Stimulated activated naive CD8-positive, alpha-beta T cell treated with anti-CD3 and anti-CD28 coated beads, Interleukin-15, amount 100 ng/mL, for 72 hours (primary cell): ENCODE data around the gene ALK.
"Not testable (repeated sequence)": the region's sequence is repeated elsewhere in the genome, so short reads cannot be mapped to it uniquely, and the experiment has no call there.

ENCODE experiments used
- ATAC-seq: fragments of 150-1000 bp; cut with Tn5 transposase; 2 replicates; pipeline ENCODE4 v1.10.0; 2021; ENCODE audit warnings: mild to moderate bottlenecking, moderate library complexity
- DNase-seq, 2 donors: peaks; one replicate each; pipeline ENCODE4 v3.0.0; 2021 to 2022
- H3K27ac Mint-ChIP-seq, 2 donors: one replicate each; pipeline ENCODE4 v1.8.0; 2022; ENCODE audit warnings: mild to moderate bottlenecking in 2 of 2, mixed read lengths in 2 of 2, moderate library complexity in 2 of 2
- H3K27me3 Mint-ChIP-seq: one replicate; pipeline ENCODE4 v1.8.0; 2022; ENCODE audit warnings: mixed read lengths
- H3K4me1 Mint-ChIP-seq: one replicate; pipeline ENCODE4 v1.8.0; 2022; ENCODE audit warnings: mild to moderate bottlenecking, mixed read lengths
- H3K4me3 Mint-ChIP-seq, 2 donors: one replicate each; pipeline ENCODE4 v1.8.0; 2022; ENCODE audit warnings: mild to moderate bottlenecking in 2 of 2, mixed read lengths in 2 of 2, moderate library complexity in 1 of 2
- H3K9me3 Mint-ChIP-seq, 2 donors: one replicate each; pipeline ENCODE4 v1.8.0; 2022; ENCODE audit warnings: mixed read lengths in 2 of 2

ALK gene

DNA sequence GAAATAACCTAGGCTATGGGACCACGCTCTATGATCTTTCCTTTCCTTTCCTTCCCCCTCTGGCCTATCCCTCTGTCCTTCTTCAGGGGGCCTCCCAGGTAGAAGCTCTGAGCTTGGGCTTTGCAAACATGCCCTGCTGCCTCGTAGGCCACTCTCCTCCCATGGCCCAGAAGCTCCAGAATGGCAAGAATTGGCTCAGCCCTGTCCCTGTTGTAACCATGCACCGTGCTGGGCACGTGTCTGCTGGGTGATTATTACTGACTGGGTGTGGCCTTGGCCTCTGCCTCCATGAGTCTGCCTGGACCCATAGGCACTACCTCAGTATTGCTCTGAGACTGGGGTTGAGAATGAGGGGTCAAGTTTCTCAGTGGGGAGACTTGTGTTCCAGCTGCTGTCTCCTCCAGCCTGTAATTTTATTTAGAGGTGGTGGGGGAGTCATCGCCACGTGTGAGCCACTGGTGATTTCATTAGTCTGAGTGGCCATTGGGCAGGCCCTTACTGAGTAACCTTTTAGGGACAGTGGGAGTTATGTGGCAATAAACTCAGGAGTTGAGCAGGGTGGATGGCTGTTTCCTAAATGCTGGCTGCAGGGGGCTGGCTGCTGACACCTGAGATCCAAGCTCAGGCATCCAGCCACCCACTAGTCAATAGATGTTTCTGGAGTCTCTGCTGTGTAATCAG lies 648.2 kb downstream of the ALK start:
- no peaks in the 10 kb centered on the region for H3K4me1 Mint-ChIP-seq
- H3K27ac Mint-ChIP-seq, result peak overlapping the region in 1 of 2 donors; percentile 43
- H3K9me3 Mint-ChIP-seq, result no peaks in the 10 kb centered on the region
- ATAC-seq, result no peak
- DNase-seq, result no peak
- peaks cover 37% of the 10 kb centered on the region for H3K27me3 Mint-ChIP-seq
- no peak overlapping the region for H3K4me3 Mint-ChIP-seq

GRCh38 chr2:29272311-29272710 lies 649.1 kb downstream of the ALK start:
- Mint-ChIP-seq H3K27me3 (peaks cover 30% of the 10 kb centered on the region), H3K4me1 (no peaks in the 10 kb centered on the region), H3K9me3 (no peaks in the 10 kb centered on the region), H3K4me3 (no peak overlapping the region), H3K27ac (no peak overlapping the region)
- DNase-seq (no peak), ATAC-seq (no peak)

DNA sequence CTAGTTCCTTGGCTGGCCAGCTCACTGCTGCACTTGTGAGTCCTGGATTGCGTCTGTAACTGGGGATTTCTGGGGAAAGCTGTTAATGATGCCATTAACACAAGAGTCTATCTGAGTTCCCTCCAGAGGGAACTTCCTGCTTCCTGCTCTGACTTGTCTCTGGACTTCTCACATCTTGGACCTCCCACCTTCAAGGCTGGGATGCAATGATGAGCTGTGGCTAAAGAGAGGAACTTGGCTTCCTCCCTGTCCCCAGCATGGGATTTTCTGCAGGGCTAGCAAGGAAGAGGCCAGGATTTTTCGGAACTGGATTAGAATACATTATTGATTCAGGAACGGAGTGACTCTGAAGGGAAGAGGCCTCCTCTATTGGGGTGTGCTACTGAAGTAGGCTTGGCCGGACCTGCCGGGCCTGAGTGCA lies 650.7 kb downstream of the ALK start:
- H3K9me3 Mint-ChIP-seq, result no peaks in the 10 kb centered on the region
- H3K4me3 Mint-ChIP-seq, result no peak overlapping the region

GRCh38 chr2:29269765-29270109 lies 651.6 kb downstream of the ALK start:
- H3K4me1 Mint-ChIP-seq, result no peaks in the 10 kb centered on the region
- peaks cover 22% of the 10 kb centered on the region for H3K27me3 Mint-ChIP-seq
- no peaks in the 10 kb centered on the region for H3K9me3 Mint-ChIP-seq
- H3K27ac Mint-ChIP-seq, result no peak overlapping the region
- DNase-seq (no peak), ATAC-seq (no peak)
- no peak overlapping the region for H3K4me3 Mint-ChIP-seq

More for the DNA sequence above, 650.7 kb downstream of the ALK start:
- Mint-ChIP-seq H3K27ac (no peak overlapping the region), H3K4me1 (no peaks in the 10 kb centered on the region), H3K27me3 (peaks cover 30% of the 10 kb centered on the region)
- DNase-seq, result no peak
- no peak for ATAC-seq

DNA sequence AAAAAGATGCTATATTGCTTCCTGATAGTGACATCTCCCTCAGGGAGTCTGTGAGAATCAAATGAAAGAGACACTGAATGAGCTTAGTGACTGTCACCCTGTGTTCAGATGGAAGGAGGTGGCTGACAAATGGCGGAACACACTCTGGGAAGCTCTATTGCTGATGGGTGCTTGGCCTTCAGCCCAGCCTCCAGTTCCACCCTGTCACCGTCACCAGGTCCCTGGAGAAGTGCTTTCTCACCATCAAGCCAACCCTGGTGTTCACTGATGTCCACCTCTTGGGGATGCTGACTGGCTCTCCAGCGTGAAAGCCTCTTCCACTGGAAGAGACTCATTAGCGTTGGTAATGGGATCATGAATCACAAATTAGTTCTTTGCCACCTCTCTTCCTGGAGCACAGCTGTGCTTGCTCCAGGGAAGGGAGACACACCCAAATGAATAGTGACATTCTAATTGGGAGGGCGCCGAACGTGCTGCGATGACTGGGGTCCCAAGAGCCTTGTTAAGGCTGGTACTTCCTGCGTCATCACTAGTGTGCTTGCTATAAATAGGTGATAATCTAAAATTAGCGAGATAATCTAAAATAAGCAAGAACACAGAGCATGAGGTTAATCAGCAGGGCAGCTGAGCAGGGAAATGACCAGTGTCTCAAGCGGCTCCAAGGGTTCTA lies 652.2 kb downstream of the ALK start:
- peaks cover 17% of the 10 kb centered on the region for H3K27me3 Mint-ChIP-seq
- H3K4me1 Mint-ChIP-seq, result no peaks in the 10 kb centered on the region
- no peak for DNase-seq
- H3K4me3 Mint-ChIP-seq, result no peak overlapping the region
- no peak for ATAC-seq
- no peaks in the 10 kb centered on the region for H3K9me3 Mint-ChIP-seq
- H3K27ac Mint-ChIP-seq, result no peak overlapping the region

GRCh38 chr2:29267720-29268119 lies 653.7 kb downstream of the ALK start:
- no peaks in the 10 kb centered on the region for H3K4me1 Mint-ChIP-seq
- peaks cover 0 to 5% of the 10 kb centered on the region in 2 donors for H3K9me3 Mint-ChIP-seq
- H3K27ac Mint-ChIP-seq, result no peak overlapping the region
- no peak overlapping the region for H3K4me3 Mint-ChIP-seq
- peaks cover 5% of the 10 kb centered on the region for H3K27me3 Mint-ChIP-seq
- ATAC-seq (no peak), DNase-seq (no peak)

GRCh38 chr2:29263886-29264285 lies 657.5 kb downstream of the ALK start:
- DNase-seq (no peak), ATAC-seq (no peak)
- no peak overlapping the region for H3K4me3 Mint-ChIP-seq
- H3K9me3 Mint-ChIP-seq, result peaks cover 0 to 5% of the 10 kb centered on the region in 2 donors
- peaks cover 31% of the 10 kb centered on the region for H3K27me3 Mint-ChIP-seq
- no peaks in the 10 kb centered on the region for H3K4me1 Mint-ChIP-seq
- H3K27ac Mint-ChIP-seq, result no peak overlapping the region

DNA sequence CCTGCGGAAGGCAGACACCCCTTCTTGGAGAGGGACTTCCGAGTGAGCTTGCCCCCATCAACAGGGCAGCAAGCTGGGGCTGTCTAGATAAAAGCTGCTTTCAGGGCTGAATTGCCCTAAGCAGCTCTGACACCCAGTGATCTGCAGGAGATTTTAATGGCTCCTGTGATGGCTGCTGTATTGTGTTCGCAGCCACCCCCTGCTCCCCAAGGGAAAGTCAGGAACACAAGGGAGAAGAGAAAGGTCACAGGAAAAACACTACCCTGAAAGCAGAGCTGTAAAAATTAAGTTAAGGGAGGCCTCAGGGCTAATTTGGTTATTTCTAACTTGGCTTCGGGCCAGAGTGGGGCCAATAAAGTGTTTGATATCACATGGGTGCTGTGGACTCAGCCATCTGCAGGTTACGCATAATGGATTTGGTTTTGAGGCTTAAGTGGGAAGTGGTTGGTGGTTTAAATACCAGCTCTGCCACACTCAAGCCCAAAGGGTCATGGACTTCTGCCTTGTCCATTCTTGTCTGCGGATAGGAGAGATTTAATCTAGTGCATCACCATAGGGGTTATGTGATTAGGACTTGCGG lies 658.6 kb downstream of the ALK start:
- ATAC-seq (no peak), DNase-seq (no peak)
- H3K27ac Mint-ChIP-seq, result peak overlapping the region in 1 of 2 donors; percentile 6
- peaks cover 0 to 5% of the 10 kb centered on the region in 2 donors for H3K9me3 Mint-ChIP-seq
- no peak overlapping the region for H3K4me3 Mint-ChIP-seq
- no peaks in the 10 kb centered on the region for H3K4me1 Mint-ChIP-seq
- peaks cover 31% of the 10 kb centered on the region for H3K27me3 Mint-ChIP-seq

GRCh38 chr2:29261003-29261402 lies 660.4 kb downstream of the ALK start:
- no peak for ATAC-seq
- Mint-ChIP-seq H3K9me3 (peaks cover 0 to 5% of the 10 kb centered on the region in 2 donors), H3K27me3 (peaks cover 38% of the 10 kb centered on the region), H3K4me3 (no peak overlapping the region), H3K27ac (no peak overlapping the region), H3K4me1 (no peaks in the 10 kb centered on the region)
- DNase-seq, result no peak

DNA sequence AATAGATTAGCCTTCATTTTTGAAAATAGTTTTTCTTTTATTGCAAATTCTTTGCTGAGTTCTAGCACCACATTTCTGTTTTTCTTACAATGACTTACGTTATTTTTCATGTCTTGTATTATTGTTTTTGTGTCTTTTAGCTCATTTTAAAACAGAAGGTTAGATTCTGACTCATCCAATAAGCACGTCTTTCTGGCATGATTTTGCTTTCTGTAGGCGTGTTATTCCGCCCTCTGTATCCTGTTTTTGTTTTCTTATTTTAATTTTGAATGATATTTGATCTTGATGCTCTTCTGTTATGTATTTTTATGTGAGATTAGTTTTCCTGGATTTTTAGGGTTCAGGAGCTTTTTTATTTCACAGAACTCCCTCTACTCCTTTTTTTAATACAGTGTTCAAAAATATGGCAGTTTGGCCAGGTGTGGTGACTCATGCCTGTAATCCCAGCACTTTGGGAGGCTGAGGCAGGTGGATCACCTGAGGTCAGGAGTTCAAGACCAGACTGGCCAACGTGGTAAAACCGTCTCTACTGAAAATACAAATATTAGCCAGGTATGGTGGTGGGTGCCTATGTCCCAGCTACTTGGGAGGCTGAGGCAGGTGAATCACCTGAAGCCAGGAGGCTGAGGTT lies 661.1 kb downstream of the ALK start:
- DNase-seq (no peak), ATAC-seq (no peak)
- Mint-ChIP-seq H3K27ac (no peak overlapping the region), H3K4me1 (no peaks in the 10 kb centered on the region), H3K9me3 (peaks cover 0 to 5% of the 10 kb centered on the region in 2 donors), H3K27me3 (peaks cover 38% of the 10 kb centered on the region), H3K4me3 (no peak overlapping the region)

DNA sequence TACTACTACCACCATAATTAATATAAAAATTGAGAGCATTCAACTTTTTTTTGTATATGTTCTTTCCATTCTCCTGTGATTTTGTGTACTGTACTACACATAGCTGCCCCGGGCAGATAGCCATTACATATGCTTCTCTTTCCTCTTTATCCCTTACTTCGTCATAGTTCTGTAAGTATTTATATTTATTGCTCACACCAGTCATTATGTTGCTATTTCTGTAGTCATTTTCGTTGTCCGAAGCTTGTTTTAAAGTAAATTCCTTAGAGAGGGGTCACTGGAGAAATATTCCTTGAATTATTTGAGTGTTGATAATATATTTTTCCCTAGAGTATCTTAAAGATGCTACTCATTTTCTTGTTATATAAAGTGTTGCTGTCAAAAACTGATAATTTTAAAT lies 662.2 kb downstream of the ALK start:
- Mint-ChIP-seq H3K4me3 (no peak overlapping the region), H3K9me3 (peaks cover 0 to 5% of the 10 kb centered on the region in 2 donors), H3K4me1 (no peaks in the 10 kb centered on the region), H3K27ac (no peak overlapping the region), H3K27me3 (peaks cover 48% of the 10 kb centered on the region)
- no peak for ATAC-seq
- DNase-seq, result no peak

GRCh38 chr2:29255004-29255403 lies 666.4 kb downstream of the ALK start:
- Mint-ChIP-seq H3K4me1 (no peaks in the 10 kb centered on the region), H3K4me3 (no peak overlapping the region), H3K9me3 (no peaks in the 10 kb centered on the region), H3K27me3 (peaks cover 22% of the 10 kb centered on the region), H3K27ac (no peak overlapping the region)
- DNase-seq (no peak), ATAC-seq (no peak)

- not testable (repeated sequence) for H3K27ac Mint-ChIP-seq, ATAC-seq, H3K4me3 Mint-ChIP-seq, DNase-seq, H3K9me3 Mint-ChIP-seq, H3K4me1 Mint-ChIP-seq
- H3K27me3 Mint-ChIP-seq, result peaks cover 21% of the 10 kb centered on the region
Measured at GRCh38 chr2:29253495-29254275, 667.7 kb downstream of the ALK start.

DNA sequence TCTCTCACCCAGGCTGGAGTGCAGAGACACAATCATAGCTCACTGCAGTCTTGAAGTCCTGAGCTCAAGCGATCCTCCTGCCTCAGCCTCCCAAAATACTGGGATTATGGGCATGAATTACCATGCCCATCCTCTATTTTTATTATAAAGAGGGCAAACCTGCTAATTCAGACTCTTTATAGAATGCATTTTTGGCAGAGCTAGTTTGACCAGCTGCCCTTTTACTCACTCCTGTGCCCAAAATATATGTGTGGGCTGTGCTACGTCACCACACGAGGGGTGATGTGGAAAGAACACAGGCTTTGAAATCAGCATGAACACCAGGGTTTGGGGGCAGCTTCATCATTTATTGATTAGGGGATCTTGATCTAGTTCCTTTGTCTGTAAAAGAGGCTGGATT lies 668.4 kb downstream of the ALK start:
- no peak for ATAC-seq
- DNase-seq, result no peak
- H3K4me1 Mint-ChIP-seq, result no peaks in the 10 kb centered on the region
- no peak overlapping the region for H3K4me3 Mint-ChIP-seq
- H3K27ac Mint-ChIP-seq, result peak overlapping the region in 1 of 2 donors; percentile 54
- H3K9me3 Mint-ChIP-seq, result no peaks in the 10 kb centered on the region
- H3K27me3 Mint-ChIP-seq, result peaks cover 21% of the 10 kb centered on the region

GRCh38 chr2:29251406-29251805 lies 670.0 kb downstream of the ALK start:
- Mint-ChIP-seq H3K4me1 (no peaks in the 10 kb centered on the region), H3K4me3 (no peak overlapping the region), H3K9me3 (no peaks in the 10 kb centered on the region), H3K27ac (no peak overlapping the region), H3K27me3 (peaks cover 14% of the 10 kb centered on the region)
- ATAC-seq, result no peak
- no peak for DNase-seq
